GM20000 (cell line): ENCODE data around the gene CHD6.

Experiments
- DNase-seq: peaks from one replicate; pipeline ENCODE4 v3.0.0; 2012; ENCODE audit warnings: low spot score
- TF ChIP-seq, protein P1 (sequence below): IDR thresholded peaks from 2 replicates; pipeline ENCODE4 v1.5.1; 2012; ENCODE audit warnings: mild to moderate bottlenecking, control low read depth; ENCODE audit errors: extremely low read depth, missing control alignments

The CHD6 gene

DNA sequence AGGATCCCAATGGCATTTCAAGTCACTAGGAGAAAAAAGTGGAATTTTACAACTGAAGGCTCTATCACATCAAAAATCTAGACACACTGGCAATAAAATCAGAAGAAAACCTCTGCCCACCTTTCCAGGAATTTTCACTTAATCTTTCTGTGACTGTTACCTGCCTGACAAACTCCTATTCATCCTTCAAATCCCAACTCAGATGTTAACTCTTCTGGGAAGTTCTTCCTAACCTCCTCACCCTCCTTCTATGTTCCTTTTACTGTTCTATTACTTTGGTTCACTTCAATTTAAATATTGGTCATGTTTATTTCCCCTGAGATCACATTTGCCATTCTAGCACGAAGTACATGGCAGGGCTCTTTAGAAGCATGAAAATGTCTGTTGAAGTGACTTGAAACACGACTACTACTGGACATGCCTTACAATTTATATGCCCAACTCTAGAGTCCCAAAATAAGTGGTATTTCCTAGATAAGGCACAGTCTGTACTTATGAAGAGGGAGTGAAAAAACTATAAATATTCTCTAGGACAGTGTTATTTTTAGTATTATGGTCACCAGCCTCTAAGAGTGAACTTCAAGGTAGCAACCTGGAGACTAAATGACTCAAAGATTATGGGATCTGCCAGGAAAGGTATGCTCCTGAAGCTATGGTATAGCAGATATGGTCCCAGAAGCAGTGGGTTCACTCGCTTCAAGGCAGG, 17.1 kb downstream of the CHD6 start:
- no peak for DNase-seq
- TF ChIP-seq, protein P1, sequence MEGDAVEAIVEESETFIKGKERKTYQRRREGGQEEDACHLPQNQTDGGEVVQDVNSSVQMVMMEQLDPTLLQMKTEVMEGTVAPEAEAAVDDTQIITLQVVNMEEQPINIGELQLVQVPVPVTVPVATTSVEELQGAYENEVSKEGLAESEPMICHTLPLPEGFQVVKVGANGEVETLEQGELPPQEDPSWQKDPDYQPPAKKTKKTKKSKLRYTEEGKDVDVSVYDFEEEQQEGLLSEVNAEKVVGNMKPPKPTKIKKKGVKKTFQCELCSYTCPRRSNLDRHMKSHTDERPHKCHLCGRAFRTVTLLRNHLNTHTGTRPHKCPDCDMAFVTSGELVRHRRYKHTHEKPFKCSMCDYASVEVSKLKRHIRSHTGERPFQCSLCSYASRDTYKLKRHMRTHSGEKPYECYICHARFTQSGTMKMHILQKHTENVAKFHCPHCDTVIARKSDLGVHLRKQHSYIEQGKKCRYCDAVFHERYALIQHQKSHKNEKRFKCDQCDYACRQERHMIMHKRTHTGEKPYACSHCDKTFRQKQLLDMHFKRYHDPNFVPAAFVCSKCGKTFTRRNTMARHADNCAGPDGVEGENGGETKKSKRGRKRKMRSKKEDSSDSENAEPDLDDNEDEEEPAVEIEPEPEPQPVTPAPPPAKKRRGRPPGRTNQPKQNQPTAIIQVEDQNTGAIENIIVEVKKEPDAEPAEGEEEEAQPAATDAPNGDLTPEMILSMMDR: no peak

DNA sequence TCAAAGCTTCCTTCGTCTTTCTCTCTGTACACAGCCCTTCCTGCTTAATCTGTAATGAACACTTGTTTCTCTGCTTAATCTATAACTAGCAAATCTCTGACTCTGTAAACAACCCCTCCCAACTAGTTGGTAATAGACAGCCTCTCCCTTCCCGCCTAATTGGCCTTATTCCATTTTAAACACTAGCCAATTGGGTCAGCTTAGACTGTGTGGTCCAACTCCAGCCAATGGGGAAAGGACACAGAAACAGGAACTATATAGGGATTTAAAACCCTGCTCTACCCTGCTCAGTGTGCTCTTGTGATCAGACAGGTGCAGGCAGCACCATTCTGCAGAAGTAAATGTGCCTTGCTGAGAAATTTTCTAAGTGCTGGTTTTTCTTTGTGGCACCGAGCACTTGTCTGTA, 18.5 kb downstream of the CHD6 start:
- DNase-seq: no peak
- TF ChIP-seq, protein P1: no peak

DNA sequence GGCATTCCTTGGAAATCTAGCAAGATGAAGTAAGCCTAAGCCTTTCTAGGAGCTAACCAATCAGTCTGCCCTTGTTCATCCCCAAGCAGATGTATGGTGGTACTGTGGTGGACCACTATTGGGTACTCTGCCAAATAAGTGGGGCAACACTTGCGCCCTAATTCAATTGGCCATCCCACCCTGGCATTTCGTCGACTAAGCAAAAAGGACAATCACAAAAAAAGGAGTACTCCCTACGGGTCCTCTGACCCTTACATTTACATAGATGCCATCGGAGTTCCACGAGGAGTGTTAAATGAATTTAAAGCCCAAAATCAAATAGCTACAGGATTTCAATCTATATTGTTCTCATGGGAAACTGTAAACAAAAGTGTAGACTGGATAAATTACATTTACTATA, 19.5 kb downstream of the CHD6 start:
- TF ChIP-seq, protein P1: no peak
- no peak for DNase-seq

- no peak for DNase-seq
- TF ChIP-seq, protein P1: no peak
These were observed 23.5 kb downstream of the CHD6 start for GRCh38 chr20:41594514-41595322.

DNA sequence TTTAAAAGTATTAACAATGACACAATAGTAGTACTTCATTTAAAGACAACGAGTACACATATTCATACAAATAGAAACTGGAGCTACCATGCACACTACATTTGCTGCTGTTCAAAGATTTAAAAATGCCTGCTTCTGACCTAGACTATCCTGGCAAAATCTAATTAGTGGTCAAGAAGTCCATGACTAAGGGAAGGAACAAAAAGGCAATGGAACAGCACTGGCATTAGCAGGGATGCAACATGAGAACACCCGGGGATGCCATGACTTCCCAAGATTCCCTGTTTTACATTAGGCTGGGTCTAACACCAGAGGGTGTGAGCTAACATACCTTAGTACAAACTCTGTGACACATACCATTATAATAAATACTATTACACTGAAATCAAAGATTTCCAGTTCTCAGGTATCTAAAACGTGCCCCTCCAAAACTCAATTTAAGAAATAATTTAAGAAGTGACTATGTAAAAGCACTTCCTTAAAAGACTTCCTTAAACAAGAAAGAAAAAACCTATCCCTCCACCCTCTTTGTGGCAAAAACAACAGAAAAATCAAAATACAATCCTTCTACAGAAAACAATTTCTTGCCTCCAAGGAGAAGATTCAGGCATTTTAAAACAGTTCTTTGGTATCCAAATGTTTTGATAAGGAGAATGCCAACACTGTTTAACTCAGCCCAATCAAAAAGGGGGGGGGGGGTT, 25.5 kb downstream of the CHD6 start:
- TF ChIP-seq, protein P1: no peak
- no peak for DNase-seq

- DNase-seq: no peak
- TF ChIP-seq, protein P1: no peak
These were observed 30.2 kb downstream of the CHD6 start for GRCh38 chr20:41587956-41588355.

- no peak for DNase-seq
- TF ChIP-seq, protein P1: no peak
These were observed 30.7 kb downstream of the CHD6 start for GRCh38 chr20:41587523-41587922.
